Smooth muscle cell (in vitro differentiated cells): ENCODE data around the gene ALS2. TPM values are rescaled to one million over a fixed set of nuclear protein-coding genes. Genes with fewer than 3 reads are reported as not detected.

ENCODE experiments used
- DNase-seq: peaks from one replicate; lab custom pipeline; 2025; ENCODE audit not compliant: unreplicated experiment; lab: John Stamatoyannopoulos, UW
- H2AFZ ChIP-seq: fragments of 200-600 bp; sonication (generic); 2 replicates; pipeline ENCODE4 v1.6.0; 2016; ENCODE audit warnings: antibody characterized with exemption, low read depth, mild to moderate bottlenecking
- H3F3A ChIP-seq: fragments of 200-600 bp; sonication (generic); 2 replicates; pipeline ENCODE4 v1.6.0; 2017; ENCODE audit warnings: antibody characterized with exemption, low read depth
- H3K27ac ChIP-seq: fragments of 200-600 bp; sonication (generic); 2 replicates; pipeline ENCODE4 v1.5.1; 2016; ENCODE audit warnings: low read depth, mild to moderate bottlenecking
- H3K27me3 ChIP-seq: fragments of 200-600 bp; sonication (generic); 2 replicates; pipeline ENCODE4 v1.6.1; 2016; ENCODE audit warnings: low read depth, mild to moderate bottlenecking
- H3K36me3 ChIP-seq: fragments of 200-600 bp; sonication (generic); 2 replicates; pipeline ENCODE4 v1.5.1; 2016; ENCODE audit warnings: low read depth
- H3K4me1 ChIP-seq: fragments of 200-600 bp; sonication (generic); 2 replicates; pipeline ENCODE4 v1.5.1; 2016; ENCODE audit warnings: low read depth
- H3K4me2 ChIP-seq: fragments of 200-600 bp; sonication (generic); 2 replicates; pipeline ENCODE4 v1.6.0; 2016; ENCODE audit warnings: mild to moderate bottlenecking
- H3K4me3 ChIP-seq: fragments of 200-600 bp; sonication (generic); 2 replicates; pipeline ENCODE4 v1.5.1; 2016; ENCODE audit warnings: mild to moderate bottlenecking
- H3K79me2 ChIP-seq: fragments of 200-600 bp; sonication (generic); 2 replicates; pipeline ENCODE4 v1.6.0; 2016; ENCODE audit warnings: low read depth, mild to moderate bottlenecking
- H3K9ac ChIP-seq: fragments of 200-600 bp; sonication (generic); 2 replicates; pipeline ENCODE4 v1.6.0; 2016; ENCODE audit warnings: low read depth
- H3K9me3 ChIP-seq: fragments of 200-600 bp; sonication (generic); replicated peaks from 2 replicates; pipeline ENCODE4 v1.5.1; 2016; ENCODE audit warnings: low read depth
- H4K20me1 ChIP-seq: fragments of 200-600 bp; sonication (generic); 2 replicates; pipeline ENCODE4 v1.6.0; 2016; ENCODE audit warnings: low read depth
- CTCF ChIP-seq: fragments of 200-600 bp; sonication (generic); IDR thresholded peaks from 2 replicates; pipeline ENCODE4 v1.5.1; 2017; ENCODE audit warnings: borderline replicate concordance, mild to moderate bottlenecking, antibody characterized with exemption; ENCODE audit not compliant: insufficient read depth, poor library complexity, severe bottlenecking
- WGBS: methylation state at CpG from one replicate; pipeline ENCODE4 v1.1.7; 2016; ENCODE audit warnings: low lambda C conversion rate; 5-methylcytosine and 5-hydroxymethylcytosine counted together
- polyA plus RNA-seq: library from polyadenylated mRNA; unstranded; fragments of >200 nt; fragmentation: Nextera tagmentation; extraction: Ambion mirVana; gene quantifications from 2 replicates; pipeline ENCODE4 v1.2.1, GENCODE V29; 2016
- total RNA-seq: library from RNA; depleted of rRNA; stranded (reverse); fragments of >200 nt; gene quantifications from 2 replicates; pipeline ENCODE4 v1.2.3, GENCODE V29; 2014

ALS2 gene
- total and polyA plus RNA-seq, 2 experiments from 2014 or later = 11.0 to 24.4 TPM

GRCh38 chr2:201785135-201785534 lies 4.4 kb upstream of the ALS2 start:
- H3K4me3 ChIP-seq = no peak overlapping the region
- no peak overlapping the region for H3K27ac ChIP-seq
- 86% methylated on average over 4 of the region's 4 CpGs for WGBS
- no peak overlapping the region for H2AFZ ChIP-seq
- peaks cover 3% of the 10 kb centered on the region for H3K79me2 ChIP-seq
- no peak overlapping the region for H3K9ac ChIP-seq
- no peak overlapping the region for H3K4me2 ChIP-seq
- TF ChIP-seq CTCF = no peak
- H4K20me1 ChIP-seq = no peaks in the 10 kb centered on the region
- H3K27me3 ChIP-seq = peaks cover 8% of the 10 kb centered on the region
- no peaks in the 10 kb centered on the region for H3K36me3 ChIP-seq
- DNase-seq = no peak
- no peaks in the 10 kb centered on the region for H3K9me3 ChIP-seq
- peaks cover 2% of the 10 kb centered on the region for H3F3A ChIP-seq
- H3K4me1 ChIP-seq = no peaks in the 10 kb centered on the region

- Histone ChIP-seq H3K36me3 (no peaks in the 10 kb centered on the region), H3K79me2 (peaks cover 9% of the 10 kb centered on the region), H3F3A (peaks cover 4% of the 10 kb centered on the region), H3K4me1 (peaks cover 4% of the 10 kb centered on the region), H3K27ac (no peak overlapping the region), H3K9ac (no peak overlapping the region), H3K9me3 (no peaks in the 10 kb centered on the region), H3K27me3 (peaks cover 8% of the 10 kb centered on the region), H3K4me3 (no peak overlapping the region), H4K20me1 (peaks cover 5% of the 10 kb centered on the region), H2AFZ (no peak overlapping the region), H3K4me2 (no peak overlapping the region)
- no peak for TF ChIP-seq CTCF
- no peak for DNase-seq
- WGBS = 68% methylated on average over 1 of the region's 1 CpG
Measured at GRCh38 chr2:201784563-201784962, 3.8 kb upstream of the ALS2 start.

- Histone ChIP-seq H3K4me3 (peak overlapping the region; percentile 77), H3K36me3 (no peaks in the 10 kb centered on the region), H3K27ac (peak overlapping the region; percentile 84), H3K9ac (peak overlapping the region; percentile 87), H3K4me1 (peaks cover 34% of the 10 kb centered on the region), H3K27me3 (peaks cover 8% of the 10 kb centered on the region), H4K20me1 (peaks cover 32% of the 10 kb centered on the region), H2AFZ (peak overlapping the region; percentile 94), H3K4me2 (peak overlapping the region; percentile 96), H3F3A (peaks cover 4% of the 10 kb centered on the region), H3K9me3 (no peaks in the 10 kb centered on the region), H3K79me2 (peaks cover 38% of the 10 kb centered on the region)
- no peak for DNase-seq
- TF ChIP-seq CTCF = no peak
- WGBS = 11% methylated on average over 15 of the region's 15 CpGs
Measured at GRCh38 chr2:201781557-201782051, 871 bp upstream of the ALS2 start.
